Panc1 (cell line): ENCODE results near the gene SLC17A6.

Source experiments
- POLR2AphosphoS5 ChIP-seq: IDR thresholded peaks from 2 replicates; pipeline ENCODE4 v1.6.1; 2012; ENCODE audit warnings: mild to moderate bottlenecking, low read depth, low read length, moderate library complexity
- SIN3A ChIP-seq: IDR thresholded peaks from 2 replicates; pipeline ENCODE4 v1.6.1; 2012; ENCODE audit warnings: low read depth, mild to moderate bottlenecking, low read length, moderate library complexity, borderline replicate concordance; ENCODE audit not compliant: insufficient read depth
- TCF7L2 ChIP-seq: IDR thresholded peaks from 2 replicates; pipeline ENCODE4 v1.6.1; 2011; ENCODE audit warnings: mild to moderate bottlenecking, low read depth, low read length, inconsistent platforms
- TF ChIP-seq, protein P1 (sequence below): fragments of 450-650 bp; IDR thresholded peaks from 2 replicates; pipeline ENCODE4 v1.5.1; 2017; ENCODE audit warnings: mild to moderate bottlenecking

DNA sequence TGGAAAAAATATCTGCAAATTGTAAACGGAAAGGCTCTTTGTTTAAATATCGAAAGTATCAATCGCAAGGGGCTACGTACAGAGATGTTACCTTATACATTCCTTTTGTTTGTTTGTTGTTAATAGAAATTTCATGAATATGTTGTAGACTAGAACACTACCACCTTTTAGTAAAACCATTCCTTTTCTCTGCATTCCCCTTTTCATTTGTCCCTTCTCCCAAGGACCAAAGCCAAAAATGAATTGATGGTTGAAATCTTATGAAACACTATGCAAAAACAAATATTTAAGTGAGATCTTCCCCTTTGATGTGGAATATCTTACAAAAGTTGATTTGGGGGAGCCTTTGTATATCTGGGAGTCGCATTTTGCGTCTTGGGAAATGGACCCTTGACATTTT, 2.1 kb downstream of the SLC17A6 start:
- TF ChIP-seq, protein P1, sequence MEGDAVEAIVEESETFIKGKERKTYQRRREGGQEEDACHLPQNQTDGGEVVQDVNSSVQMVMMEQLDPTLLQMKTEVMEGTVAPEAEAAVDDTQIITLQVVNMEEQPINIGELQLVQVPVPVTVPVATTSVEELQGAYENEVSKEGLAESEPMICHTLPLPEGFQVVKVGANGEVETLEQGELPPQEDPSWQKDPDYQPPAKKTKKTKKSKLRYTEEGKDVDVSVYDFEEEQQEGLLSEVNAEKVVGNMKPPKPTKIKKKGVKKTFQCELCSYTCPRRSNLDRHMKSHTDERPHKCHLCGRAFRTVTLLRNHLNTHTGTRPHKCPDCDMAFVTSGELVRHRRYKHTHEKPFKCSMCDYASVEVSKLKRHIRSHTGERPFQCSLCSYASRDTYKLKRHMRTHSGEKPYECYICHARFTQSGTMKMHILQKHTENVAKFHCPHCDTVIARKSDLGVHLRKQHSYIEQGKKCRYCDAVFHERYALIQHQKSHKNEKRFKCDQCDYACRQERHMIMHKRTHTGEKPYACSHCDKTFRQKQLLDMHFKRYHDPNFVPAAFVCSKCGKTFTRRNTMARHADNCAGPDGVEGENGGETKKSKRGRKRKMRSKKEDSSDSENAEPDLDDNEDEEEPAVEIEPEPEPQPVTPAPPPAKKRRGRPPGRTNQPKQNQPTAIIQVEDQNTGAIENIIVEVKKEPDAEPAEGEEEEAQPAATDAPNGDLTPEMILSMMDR: no peak
- TF ChIP-seq POLR2AphosphoS5: no peak
- no peak for TF ChIP-seq TCF7L2
- no peak for TF ChIP-seq SIN3A
